H9 (cell line): ENCODE measurements around the gene LIPE. TPM values are rescaled to one million over a fixed set of nuclear protein-coding genes. Genes with fewer than 3 reads are reported as not detected.

ENCODE experiments used
- DNase-seq: peaks from one replicate; pipeline ENCODE4 v3.0.0-alpha.2; 2017
- H2AFZ ChIP-seq: one replicate; pipeline ENCODE4 v1.6.1; 2013; ENCODE audit warnings: mild to moderate bottlenecking, low read length, control low read depth, moderate library complexity
- H2AK5ac ChIP-seq: 2 replicates; pipeline ENCODE4 v1.6.1; 2013; ENCODE audit warnings: low read length, control low read depth, mixed read lengths; ENCODE audit not compliant: insufficient read length
- H2BK120ac ChIP-seq: one replicate; pipeline ENCODE4 v1.6.1; 2013; ENCODE audit warnings: low read depth, mild to moderate bottlenecking, low read length, control low read depth, inconsistent platforms; ENCODE audit not compliant: poor library complexity, severe bottlenecking
- H2BK12ac ChIP-seq: 2 replicates; pipeline ENCODE4 v1.6.1; 2013; ENCODE audit warnings: low read length, control low read depth, mixed read lengths, low read depth; ENCODE audit not compliant: insufficient read length
- H2BK15ac ChIP-seq: 2 replicates; pipeline ENCODE4 v1.6.1; 2013; ENCODE audit warnings: low read depth, low read length, control low read depth
- H2BK20ac ChIP-seq: one replicate; pipeline ENCODE4 v1.6.1; 2013; ENCODE audit warnings: low read depth, mild to moderate bottlenecking, low read length, control low read depth, inconsistent platforms; ENCODE audit not compliant: poor library complexity, severe bottlenecking
- H2BK5ac ChIP-seq: 2 replicates; pipeline ENCODE4 v1.6.1; 2013; ENCODE audit warnings: low read length, control low read depth, mixed read lengths; ENCODE audit not compliant: insufficient read length
- H3K14ac ChIP-seq: 2 replicates; pipeline ENCODE4 v1.6.1; 2013; ENCODE audit warnings: low read length, control low read depth; ENCODE audit not compliant: insufficient read depth
- H3K18ac ChIP-seq: 2 replicates; pipeline ENCODE4 v1.6.1; 2013; ENCODE audit warnings: low read depth, mild to moderate bottlenecking, mixed read lengths, low read length, control low read depth; ENCODE audit not compliant: insufficient read length
- H3K23ac ChIP-seq: 2 replicates; pipeline ENCODE4 v1.6.1; 2013; ENCODE audit warnings: low read length, control low read depth, mixed read lengths, low read depth; ENCODE audit not compliant: insufficient read length
- H3K23me2 ChIP-seq: 2 replicates; pipeline ENCODE4 v1.6.1; 2013; ENCODE audit warnings: low read depth, mild to moderate bottlenecking, mixed read lengths, low read length, control low read depth; ENCODE audit not compliant: insufficient read length, poor library complexity, severe bottlenecking
- H3K27ac ChIP-seq: 2 replicates; pipeline ENCODE4 v1.5.1; 2013; ENCODE audit warnings: low read length, control low read depth, mixed read lengths, low read depth; ENCODE audit not compliant: insufficient read length
- H3K27me3 ChIP-seq: 2 replicates; pipeline ENCODE4 v1.6.1; 2013; ENCODE audit warnings: low read length, control low read depth, inconsistent platforms; ENCODE audit not compliant: insufficient read depth
- H3K4ac ChIP-seq: 2 replicates; pipeline ENCODE4 v1.6.1; 2013; ENCODE audit warnings: low read depth, mild to moderate bottlenecking, control low read depth, inconsistent platforms, low read length, moderate library complexity
- H3K4me1 ChIP-seq: 2 replicates; pipeline ENCODE4 v1.6.1; 2013; ENCODE audit warnings: low read length, control low read depth, inconsistent platforms; ENCODE audit not compliant: insufficient read depth
- H3K4me2 ChIP-seq: 2 replicates; pipeline ENCODE4 v1.6.1; 2013; ENCODE audit warnings: low read length, control low read depth, mixed read lengths; ENCODE audit not compliant: insufficient read length, insufficient read depth
- H3K56ac ChIP-seq: 2 replicates; pipeline ENCODE4 v1.6.1; 2013; ENCODE audit warnings: low read depth, mild to moderate bottlenecking, mixed read lengths, low read length, control low read depth; ENCODE audit not compliant: insufficient read length
- H3K79me1 ChIP-seq: 2 replicates; pipeline ENCODE4 v1.6.1; 2013; ENCODE audit warnings: low read depth, mild to moderate bottlenecking, moderate library complexity, low read length, control low read depth, inconsistent platforms; ENCODE audit not compliant: insufficient read depth, poor library complexity, severe bottlenecking
- H3K79me2 ChIP-seq: 2 replicates; pipeline ENCODE4 v1.6.1; 2013; ENCODE audit warnings: low read length, control low read depth, inconsistent platforms; ENCODE audit not compliant: insufficient read depth
- H3K9ac ChIP-seq: 2 replicates; pipeline ENCODE4 v1.6.1; 2013; ENCODE audit warnings: low read length, control low read depth, mixed read lengths; ENCODE audit not compliant: insufficient read length; ENCODE audit errors: extremely low read depth
- H3K9me3 ChIP-seq: one replicate; pipeline ENCODE4 v1.6.1; 2013; ENCODE audit warnings: low read depth, low read length, inconsistent platforms; ENCODE audit not compliant: control insufficient read depth
- H3T11ph ChIP-seq: one replicate; pipeline ENCODE4 v1.6.1; 2013; ENCODE audit warnings: mild to moderate bottlenecking, low read length, control low read depth, inconsistent platforms
- H4K20me1 ChIP-seq: one replicate; pipeline ENCODE4 v1.6.1; 2013; ENCODE audit not compliant: control insufficient read depth, insufficient read length, insufficient read depth
- H4K5ac ChIP-seq: 2 replicates; pipeline ENCODE4 v1.6.1; 2013; ENCODE audit warnings: low read depth, mild to moderate bottlenecking, mixed read lengths, low read length, control low read depth; ENCODE audit not compliant: insufficient read length
- H4K8ac ChIP-seq: replicated peaks from 2 replicates; pipeline ENCODE4 v1.6.1; 2013; ENCODE audit warnings: low read length, control low read depth, mixed read lengths, low read depth; ENCODE audit not compliant: insufficient read length
- H4K91ac ChIP-seq: 2 replicates; pipeline ENCODE4 v1.6.1; 2013; ENCODE audit warnings: low read depth, mild to moderate bottlenecking, moderate library complexity, mixed read lengths, low read length, control low read depth; ENCODE audit not compliant: insufficient read length
- H3K27ac Mint-ChIP-seq, 3 experiments: 2 replicates in 2 of 3; 3 replicates in 1 of 3; pipeline ENCODE4 v1.8.0; 2020 to 2021; ENCODE audit warnings: mixed read lengths in 3 of 3, mild to moderate bottlenecking in 1 of 3, moderate library complexity in 1 of 3
- H3K27me3 Mint-ChIP-seq: 2 replicates; pipeline ENCODE4 v1.8.0; 2021; ENCODE audit warnings: low read depth, mild to moderate bottlenecking, moderate library complexity, mixed read lengths
- H3K36me3 Mint-ChIP-seq, 3 experiments: 2 replicates in 2 of 3; 3 replicates in 1 of 3; pipeline ENCODE4 v1.8.0; 2020 to 2021; ENCODE audit warnings: low read depth in 3 of 3, mixed read lengths in 3 of 3; ENCODE audit not compliant: insufficient read depth in 1 of 3
- H3K4me1 Mint-ChIP-seq, 2 experiments: 2 replicates each; pipeline ENCODE4 v1.8.0; 2020; ENCODE audit warnings: mixed read lengths in 2 of 2
- H3K4me3 Mint-ChIP-seq, 2 experiments: 2 replicates in 1 of 2; 3 replicates in 1 of 2; pipeline ENCODE4 v1.8.0; 2020 to 2021; ENCODE audit warnings: mild to moderate bottlenecking in 2 of 2, mixed read lengths in 2 of 2, moderate library complexity in 1 of 2
- H3K9me3 Mint-ChIP-seq, 2 experiments: 2 replicates in 1 of 2; 3 replicates in 1 of 2; pipeline ENCODE4 v1.8.0; 2020; ENCODE audit warnings: mild to moderate bottlenecking in 2 of 2, mixed read lengths in 2 of 2, moderate library complexity in 1 of 2
- WGBS: extraction: QIAGEN DNeasy Blood & Tissue Kit; methylation state at CpG from one replicate; pipeline ENCODE4 v1.1.7; 2013; ENCODE audit warnings: missing lambda C conversion rate, low lambda C conversion rate, mixed read lengths; ENCODE audit not compliant: insufficient read length; ENCODE audit errors: extremely low coverage; 5-methylcytosine and 5-hydroxymethylcytosine counted together
- total RNA-seq: library from RNA; stranded (reverse); gene quantifications from 2 replicates; pipeline ENCODE4 v1.2.1, GENCODE V29; 2021
- TF ChIP-seq, protein P1 (sequence below): fragments of 200-600 bp; sonication (generic); conservative IDR thresholded peaks from 3 replicates; pipeline ENCODE4 v1.8.0; 2021; ENCODE audit warnings: antibody characterized with exemption, mild to moderate bottlenecking

LIPE gene
- total RNA-seq, 1 experiment from 2014 or later, result 6.3 TPM

DNA sequence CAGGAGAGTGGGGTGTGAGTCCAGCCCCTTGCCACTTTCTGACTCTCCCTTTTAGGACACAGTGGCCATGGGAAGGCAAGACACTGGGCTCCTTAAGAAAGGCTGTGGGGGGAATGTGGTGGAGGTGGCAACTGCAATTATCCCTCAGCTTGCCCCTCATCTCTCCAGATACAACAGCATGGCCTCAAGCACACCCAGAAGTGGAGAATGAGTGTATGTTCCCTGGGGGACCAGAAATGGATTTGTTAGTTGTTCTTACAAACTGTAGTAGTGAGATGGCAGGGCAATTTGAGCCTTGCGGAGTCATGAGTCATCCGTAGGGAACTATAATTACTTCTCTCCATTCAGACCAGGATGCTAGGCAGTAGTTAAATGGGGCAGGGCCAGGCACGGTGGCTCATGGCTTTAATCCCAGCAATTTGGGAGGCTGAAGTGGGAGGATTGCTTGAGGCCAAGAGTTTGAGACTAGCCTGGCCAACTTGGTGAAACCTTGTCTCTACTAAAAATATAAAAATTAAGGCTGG lies 41.1 kb upstream of the LIPE start:
- no peak overlapping the region for H3K23ac ChIP-seq
- H2BK12ac ChIP-seq, result no peak overlapping the region
- no peak overlapping the region for H4K8ac ChIP-seq
- no peak overlapping the region for H2AFZ ChIP-seq
- no peak overlapping the region for H2AK5ac ChIP-seq
- H2BK15ac ChIP-seq, result no peak overlapping the region
- no peak overlapping the region for H3K4ac ChIP-seq
- H3K79me1 ChIP-seq, result no peaks in the 10 kb centered on the region
- H3K23me2 ChIP-seq, result no peaks in the 10 kb centered on the region
- no peaks in the 10 kb centered on the region for H4K20me1 ChIP-seq
- H4K91ac ChIP-seq, result no peak overlapping the region
- H3K27me3 ChIP-seq, result no peaks in the 10 kb centered on the region
- WGBS, result no CpG with 5 or more reads among the region's 3 CpGs
- Mint-ChIP-seq H3K27me3 (0 out of 2 replicates have a peak, but pooled peaks cover 2% of the 10 kb centered on the region), H3K27ac (peak overlapping the region; percentile 18 to 68 (median 28); a peak in 3 of 7 replicates), H3K9me3 (no peaks in the 10 kb centered on the region), H3K36me3 (peaks cover 0 to 3% (median 0%) of the 10 kb centered on the region in 3 experiments; a peak in 1 of 7 replicates), H3K4me3 (no peak overlapping the region), H3K4me1 (peaks cover 52 to 54% of the 10 kb centered on the region in 2 experiments)
- H3K56ac ChIP-seq, result no peak overlapping the region
- no peak overlapping the region for H3K9ac ChIP-seq
- peaks cover 20% of the 10 kb centered on the region for H3K4me1 ChIP-seq
- H3K79me2 ChIP-seq, result no peaks in the 10 kb centered on the region
- no peak for DNase-seq
- no peak overlapping the region for H2BK20ac ChIP-seq
- no peak overlapping the region for H3K18ac ChIP-seq
- no peak overlapping the region for H3K4me2 ChIP-seq
- no peak overlapping the region for H2BK5ac ChIP-seq
- no peak overlapping the region for H3T11ph ChIP-seq
- no peak overlapping the region for H3K27ac ChIP-seq
- no peak overlapping the region for H4K5ac ChIP-seq
- H3K9me3 ChIP-seq, result no peaks in the 10 kb centered on the region
- H3K14ac ChIP-seq, result no peak overlapping the region; the same call in 1 of the 2 replicates
- TF ChIP-seq, protein P1, sequence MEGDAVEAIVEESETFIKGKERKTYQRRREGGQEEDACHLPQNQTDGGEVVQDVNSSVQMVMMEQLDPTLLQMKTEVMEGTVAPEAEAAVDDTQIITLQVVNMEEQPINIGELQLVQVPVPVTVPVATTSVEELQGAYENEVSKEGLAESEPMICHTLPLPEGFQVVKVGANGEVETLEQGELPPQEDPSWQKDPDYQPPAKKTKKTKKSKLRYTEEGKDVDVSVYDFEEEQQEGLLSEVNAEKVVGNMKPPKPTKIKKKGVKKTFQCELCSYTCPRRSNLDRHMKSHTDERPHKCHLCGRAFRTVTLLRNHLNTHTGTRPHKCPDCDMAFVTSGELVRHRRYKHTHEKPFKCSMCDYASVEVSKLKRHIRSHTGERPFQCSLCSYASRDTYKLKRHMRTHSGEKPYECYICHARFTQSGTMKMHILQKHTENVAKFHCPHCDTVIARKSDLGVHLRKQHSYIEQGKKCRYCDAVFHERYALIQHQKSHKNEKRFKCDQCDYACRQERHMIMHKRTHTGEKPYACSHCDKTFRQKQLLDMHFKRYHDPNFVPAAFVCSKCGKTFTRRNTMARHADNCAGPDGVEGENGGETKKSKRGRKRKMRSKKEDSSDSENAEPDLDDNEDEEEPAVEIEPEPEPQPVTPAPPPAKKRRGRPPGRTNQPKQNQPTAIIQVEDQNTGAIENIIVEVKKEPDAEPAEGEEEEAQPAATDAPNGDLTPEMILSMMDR, result no peak
- no peak overlapping the region for H2BK120ac ChIP-seq
